Measurements from ENCODE around the gene IGFL2.

IGFL2 gene

DNA sequence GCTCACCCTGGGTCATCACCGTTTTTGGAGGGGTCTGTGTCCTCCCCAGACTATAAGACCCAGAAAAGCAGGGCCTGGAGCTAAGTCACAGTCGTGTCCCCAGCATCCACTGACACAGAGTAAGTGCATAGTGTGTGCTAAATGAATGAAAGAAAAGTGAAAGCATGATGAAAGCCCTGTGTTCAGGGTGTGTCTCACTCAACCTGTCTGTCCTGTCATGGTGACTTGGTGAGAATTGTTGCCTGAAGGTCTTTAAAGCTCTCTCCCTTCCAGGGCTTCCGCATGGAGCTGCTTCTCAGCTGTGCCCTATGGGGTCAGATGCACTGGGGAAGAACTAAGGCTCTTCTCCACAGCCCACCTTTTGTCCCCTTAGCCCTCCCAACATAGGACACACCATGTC is 61.0 kb downstream of the IGFL2 start:
- DNase-seq (ENCODE audit: low read depth, low spot score): no peak

DNA sequence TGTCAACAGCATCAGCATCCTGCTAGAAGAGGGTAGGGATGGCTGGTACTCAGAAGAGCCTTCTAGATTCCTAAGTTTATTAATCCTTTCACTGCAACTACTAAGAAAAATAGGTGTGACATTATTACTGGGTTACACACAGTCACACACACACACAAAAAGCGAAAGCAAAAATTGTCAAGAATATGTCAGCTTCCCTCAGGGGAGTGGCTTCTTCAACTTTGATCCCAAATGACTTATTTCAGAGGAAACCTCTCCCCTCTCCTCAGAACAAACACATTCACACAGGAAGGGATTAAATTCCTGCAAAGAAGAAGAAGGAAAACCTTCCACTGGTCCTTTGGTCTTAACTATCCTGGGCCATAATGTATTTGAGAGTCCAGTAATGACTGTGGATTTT is 61.4 kb downstream of the IGFL2 start:
- no peak for DNase-seq (ENCODE audit: low read depth, low spot score)

DNA sequence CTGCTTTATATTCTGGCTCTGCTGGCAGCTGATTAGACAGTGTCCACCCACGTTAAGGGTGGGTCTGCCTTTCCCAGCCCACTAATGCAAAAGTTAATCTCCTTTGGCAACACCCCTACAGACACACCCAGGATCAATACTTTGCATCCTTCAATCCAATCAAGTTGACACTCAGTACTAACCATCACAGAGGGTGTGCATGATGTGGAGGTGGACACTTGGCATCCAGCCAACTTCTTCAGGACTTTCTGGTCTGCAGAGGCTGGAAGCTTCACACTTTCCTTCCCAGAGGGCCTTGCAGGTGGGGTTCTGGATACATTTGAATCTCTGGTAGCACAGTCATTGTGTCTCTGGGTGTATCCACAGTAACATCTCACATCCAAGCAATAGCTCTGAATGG is 62.6 kb downstream of the IGFL2 start:
- no peak for DNase-seq (ENCODE audit: low read depth, low spot score)

Measured in smooth muscle cell of the brain vasculature (primary cell).